CD4-positive, alpha-beta T cell treated with Interleukin-1 beta for 1 hour (primary cell): ENCODE results near the gene CD36.
A peak's percentile ranks its signal among the peaks of the same experiment; 100 is the strongest.

Experiments
- DNase-seq, 2 donors: peaks; one replicate each; pipeline ENCODE4 v3.0.0-alpha.2; 2020 to 2022

The CD36 gene

DNA sequence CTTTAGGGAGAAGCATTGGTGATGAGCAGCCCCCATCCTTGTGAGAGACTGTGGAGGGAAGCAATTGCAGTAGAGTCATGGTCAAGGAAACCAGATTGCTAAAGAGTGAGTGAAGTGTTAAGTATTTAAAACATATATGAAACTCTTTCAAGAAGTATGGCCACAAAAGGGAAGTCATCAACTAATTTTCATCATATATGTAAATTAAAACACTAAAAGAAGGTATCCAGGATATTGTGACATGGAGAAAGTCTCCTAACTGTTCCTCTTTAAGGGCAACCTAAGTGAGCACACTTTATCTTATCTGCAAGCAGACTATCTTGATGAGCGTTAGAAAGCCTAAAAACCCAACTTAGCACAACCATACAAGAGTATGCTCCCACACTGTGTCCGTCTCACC lies 69.7 kb downstream of the CD36 start:
- no peak for DNase-seq

DNA sequence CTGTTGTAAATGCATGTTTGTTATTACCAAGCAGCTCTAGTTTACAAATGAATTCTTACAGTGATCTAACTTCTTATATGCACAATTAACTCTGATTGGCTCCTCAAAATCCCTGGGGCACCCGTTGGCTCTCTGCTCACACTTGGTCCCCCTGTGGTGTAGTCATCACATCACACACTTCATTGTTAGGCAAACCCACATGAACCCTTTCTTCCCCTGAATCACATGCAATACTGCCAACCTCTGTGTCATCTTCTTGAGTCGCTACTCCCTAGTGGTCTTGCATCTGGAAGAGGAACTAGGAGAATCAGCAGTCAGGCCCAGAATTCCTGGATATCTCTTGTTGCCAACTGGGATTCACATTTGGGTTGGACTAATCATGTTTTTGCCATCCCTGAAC lies 73.1 kb downstream of the CD36 start:
- DNase-seq: no peak

DNA sequence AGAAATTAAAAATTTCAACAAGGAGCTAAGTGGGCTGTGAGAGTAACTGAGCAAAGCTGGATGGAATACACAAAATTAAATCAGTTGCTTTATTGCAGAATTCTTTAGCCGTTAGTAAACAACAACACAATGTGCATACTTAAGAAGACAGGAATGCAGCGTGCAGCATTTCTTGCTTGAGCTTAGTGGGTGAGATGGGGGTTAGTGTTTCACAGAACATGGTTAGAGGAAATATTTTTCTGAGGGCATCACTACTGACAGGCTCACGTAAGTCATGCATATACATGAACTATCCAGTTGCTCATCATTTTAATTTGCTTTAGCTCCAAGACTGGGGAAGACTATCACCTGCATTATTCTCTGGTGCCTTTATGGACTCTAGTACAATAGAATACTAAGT lies 80.8 kb downstream of the CD36 start:
- no peak for DNase-seq

DNA sequence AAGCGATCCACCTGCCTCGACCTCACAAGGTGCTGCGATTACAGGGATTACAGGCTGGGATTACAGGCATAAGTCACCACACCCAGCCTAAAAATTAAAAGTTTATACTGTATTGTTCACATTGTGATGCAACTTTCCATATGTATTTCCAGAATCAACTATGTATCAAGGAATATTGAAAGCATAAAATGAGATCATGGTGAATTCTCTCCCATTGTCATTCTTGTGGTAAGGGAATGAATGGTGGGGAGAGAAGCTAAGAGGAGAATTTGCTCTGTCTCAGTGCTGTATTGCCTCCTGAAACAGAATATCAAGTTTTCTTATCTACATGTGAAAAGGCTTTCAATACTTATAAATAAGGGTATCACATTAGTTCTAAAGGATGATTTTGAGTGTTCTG lies 81.7 kb downstream of the CD36 start:
- no peak for DNase-seq

DNA sequence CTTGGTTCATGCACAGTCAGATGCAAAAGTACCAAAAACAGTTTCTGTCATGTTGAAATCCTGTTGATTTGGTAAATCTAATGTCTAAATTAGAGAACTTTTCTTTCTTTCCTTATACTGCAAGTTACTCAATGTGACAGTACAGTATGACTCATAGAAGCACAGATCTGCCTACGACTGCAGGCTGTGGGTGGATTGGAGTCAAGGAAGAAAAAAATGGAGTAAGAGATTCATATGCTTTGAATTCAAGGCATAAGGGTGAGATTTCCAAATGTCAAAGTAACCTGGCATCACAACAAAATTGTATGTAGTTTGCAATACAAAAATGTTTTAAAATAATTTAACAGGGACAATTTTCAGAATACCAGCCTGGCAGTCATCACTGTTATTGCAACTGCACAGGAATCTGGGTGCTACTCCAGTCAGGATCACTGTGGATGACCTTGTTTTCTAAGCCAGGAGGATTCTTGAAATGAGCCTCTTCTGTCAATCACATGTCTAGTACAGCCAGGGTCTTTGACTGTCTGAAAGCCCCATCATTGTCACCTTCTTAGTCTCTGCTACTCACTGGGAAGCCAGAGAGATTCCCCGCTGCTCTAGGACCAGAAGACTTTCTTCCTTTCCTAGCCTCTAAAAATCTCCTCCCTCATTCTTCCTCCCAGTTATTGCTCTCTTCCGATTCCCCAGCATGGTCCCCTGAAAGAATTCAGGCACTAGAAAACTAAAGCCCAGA lies 83.6 kb downstream of the CD36 start:
- peak in 1 of 2 donors; percentile 15 for DNase-seq

DNA sequence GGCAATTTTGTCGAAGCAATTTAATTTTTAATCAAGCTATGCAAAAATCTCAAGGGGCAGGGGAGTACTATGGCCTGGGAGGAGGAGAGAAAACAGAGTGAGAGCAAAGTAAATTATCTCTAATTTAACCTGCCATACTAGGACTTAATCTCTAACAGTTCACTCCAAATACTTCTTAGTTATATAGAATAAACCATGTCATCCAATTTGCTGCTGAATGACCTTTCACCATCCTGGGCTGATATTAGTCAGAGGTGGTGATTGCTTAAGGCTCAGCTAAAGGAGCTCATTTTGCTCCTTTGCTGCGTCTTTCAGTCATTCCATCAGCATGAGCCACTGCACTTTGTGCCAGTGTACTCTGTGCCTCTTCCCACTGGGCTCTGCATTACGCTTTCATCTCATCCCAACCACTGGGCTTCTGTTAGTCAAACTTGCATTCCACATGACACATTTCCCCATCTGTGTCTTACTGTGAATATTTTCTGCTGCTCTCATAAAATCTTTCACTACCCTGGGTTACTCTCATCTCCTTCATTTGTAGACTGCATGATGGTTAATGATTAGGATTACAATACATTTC lies 84.3 kb downstream of the CD36 start:
- peak in 1 of 2 donors; percentile 23 for DNase-seq

DNA sequence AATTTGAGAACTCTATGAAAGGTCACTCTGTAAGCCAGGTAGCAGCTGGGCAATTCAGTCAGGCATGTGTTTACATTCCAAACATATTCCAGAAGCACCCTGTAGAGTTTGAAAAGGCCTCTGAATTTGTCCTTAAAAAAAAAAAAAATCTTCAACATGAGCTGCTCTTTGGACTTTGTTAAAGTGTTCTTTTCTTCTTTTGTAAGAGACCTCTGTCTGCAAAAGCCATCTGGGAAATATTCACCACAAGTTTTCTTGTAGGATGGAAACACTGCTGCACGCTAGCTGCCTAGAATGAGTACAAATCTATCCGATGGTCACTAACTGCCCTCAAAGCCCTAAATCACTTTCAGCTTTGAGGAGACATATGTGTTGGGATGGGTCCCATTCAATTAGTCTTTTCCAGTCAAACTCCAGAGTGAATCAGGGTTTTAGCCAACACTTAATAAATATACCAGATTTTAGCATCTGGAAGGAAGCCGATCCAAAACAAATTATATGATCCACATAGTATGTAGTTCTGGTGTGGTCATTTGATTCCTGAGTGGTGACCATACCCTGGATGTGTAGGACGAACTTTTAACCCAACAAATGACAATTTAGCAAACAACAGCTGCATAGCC lies 85.9 kb downstream of the CD36 start:
- no peak for DNase-seq

DNA sequence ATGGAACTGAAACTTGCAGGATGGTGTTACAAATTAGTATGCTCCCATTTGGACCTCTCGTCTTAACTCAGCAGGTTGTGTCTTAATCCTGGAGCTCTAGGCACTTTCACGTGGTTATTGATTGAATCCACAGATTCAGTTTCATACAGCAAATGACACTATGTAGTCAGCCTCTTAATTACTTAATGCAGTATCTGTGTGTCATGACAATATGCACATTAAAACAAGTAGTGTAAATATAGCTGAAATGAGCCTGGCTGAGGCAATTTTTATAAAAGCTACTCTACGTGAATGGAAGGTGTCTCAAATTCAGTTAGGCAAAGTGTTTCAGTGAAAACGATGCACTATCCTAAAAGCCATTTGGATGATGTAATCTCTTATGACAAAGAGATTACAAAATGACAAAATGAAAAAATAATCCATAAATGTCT lies 86.8 kb downstream of the CD36 start:
- DNase-seq: no peak
